Left lung (tissue), 10 donors: ENCODE measurements around the gene IL27RA. TPM values are rescaled to one million over a fixed set of nuclear protein-coding genes. Genes with fewer than 3 reads are reported as not detected.

Source experiments
- ATAC-seq: fragments of 200-7000 bp; cut with Tn5 transposase; one replicate; pipeline ENCODE4 v1.9.1; 2020; ENCODE audit warnings: moderate library complexity
- DNase-seq, 4 donors: peaks; one replicate each; pipeline ENCODE4 v3.0.0-alpha.2; 2013 to 2020
- H3K27ac ChIP-seq, 2 donors: fragments of 200-600 bp; sonication (generic) in 1 of 2; one replicate each; pipeline versions ENCODE4 v1.5.0 to v1.8.0; 2020 to 2021
- H3K27me3 ChIP-seq, 2 donors: fragments of 200-600 bp; sonication (generic) in 1 of 2; one replicate each; pipeline versions ENCODE4 v1.5.0 to v1.8.0; 2020 to 2021
- H3K36me3 ChIP-seq, 2 donors: fragments of 200-600 bp; sonication (generic) in 1 of 2; one replicate each; pipeline versions ENCODE4 v1.5.0 to v1.8.0; 2020 to 2021
- H3K4me1 ChIP-seq, 2 donors: fragments of 200-600 bp; one replicate each; pipeline ENCODE4 v1.8.0; 2021
- H3K4me3 ChIP-seq, 2 donors: fragments of 200-600 bp; sonication (generic) in 1 of 2; one replicate each; pipeline versions ENCODE4 v1.5.0 to v1.8.0; 2020 to 2021; ENCODE audit warnings: mild to moderate bottlenecking in 1 of 2
- H3K9me3 ChIP-seq, 2 donors: fragments of 200-600 bp; sonication (generic) in 1 of 2; one replicate each; pipeline versions ENCODE4 v1.5.0 to v1.8.0; 2020 to 2021
- intact Hi-C, 2 donors: fragments of 100-400 bp; cut with DNase I; formaldehyde crosslinking; loops; one replicate each; pipeline versions ENCODE4 v1.11.2 to v1.14.2; 2022
- polyA plus RNA-seq, 6 donors: library from polyadenylated mRNA; unstranded; fragments of 120-200 nt; gene quantifications; one replicate each; pipeline ENCODE4 v1.2.1, GENCODE V29; 2013; ENCODE audit not compliant: insufficient read length in 6 of 6
- total RNA-seq, 2 donors: library from RNA; stranded (reverse); fragmentation: NEBNext Ultra II Directional; extraction: Animal tissue kit (Norgen Biotek cat#: 25700); gene quantifications; one replicate each; pipeline ENCODE4 v1.2.1, GENCODE V29; 2021
- TF ChIP-seq, protein P1 (sequence below), 2 donors: fragments of 200-600 bp; sonication (generic) in 1 of 2; IDR thresholded peaks; one replicate each; pipeline versions ENCODE4 v1.5.0 to v1.8.0; 2021; ENCODE audit warnings: antibody characterized with exemption in 2 of 2
- donor health status: DM: no; HTN: yes; CAD: no.
- donor health status: DM: no; HTN: no; CAD: no.

Gene IL27RA
- total and polyA plus RNA-seq, 8 donors = 6.7 to 17.4 (median 8.3) TPM

- Histone ChIP-seq H3K27me3 (peaks cover 11 to 36% of the 10 kb centered on the region in 2 donors), H3K4me1 (peaks cover 0 to 23% of the 10 kb centered on the region in 2 donors), H3K9me3 (no peaks in the 10 kb centered on the region), H3K27ac (no peak overlapping the region), H3K36me3 (peaks cover 0 to 33% of the 10 kb centered on the region in 2 donors), H3K4me3 (no peak overlapping the region)
- DNase-seq (no peak), ATAC-seq (no peak)
- TF ChIP-seq, protein P1, sequence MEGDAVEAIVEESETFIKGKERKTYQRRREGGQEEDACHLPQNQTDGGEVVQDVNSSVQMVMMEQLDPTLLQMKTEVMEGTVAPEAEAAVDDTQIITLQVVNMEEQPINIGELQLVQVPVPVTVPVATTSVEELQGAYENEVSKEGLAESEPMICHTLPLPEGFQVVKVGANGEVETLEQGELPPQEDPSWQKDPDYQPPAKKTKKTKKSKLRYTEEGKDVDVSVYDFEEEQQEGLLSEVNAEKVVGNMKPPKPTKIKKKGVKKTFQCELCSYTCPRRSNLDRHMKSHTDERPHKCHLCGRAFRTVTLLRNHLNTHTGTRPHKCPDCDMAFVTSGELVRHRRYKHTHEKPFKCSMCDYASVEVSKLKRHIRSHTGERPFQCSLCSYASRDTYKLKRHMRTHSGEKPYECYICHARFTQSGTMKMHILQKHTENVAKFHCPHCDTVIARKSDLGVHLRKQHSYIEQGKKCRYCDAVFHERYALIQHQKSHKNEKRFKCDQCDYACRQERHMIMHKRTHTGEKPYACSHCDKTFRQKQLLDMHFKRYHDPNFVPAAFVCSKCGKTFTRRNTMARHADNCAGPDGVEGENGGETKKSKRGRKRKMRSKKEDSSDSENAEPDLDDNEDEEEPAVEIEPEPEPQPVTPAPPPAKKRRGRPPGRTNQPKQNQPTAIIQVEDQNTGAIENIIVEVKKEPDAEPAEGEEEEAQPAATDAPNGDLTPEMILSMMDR (IDR thresholded peaks at IDR 0.05) = no peak
- intact Hi-C loops = no loop called here
Measured at GRCh38 chr19:14054721-14055120, 23.2 kb downstream of the IL27RA start.

DNA sequence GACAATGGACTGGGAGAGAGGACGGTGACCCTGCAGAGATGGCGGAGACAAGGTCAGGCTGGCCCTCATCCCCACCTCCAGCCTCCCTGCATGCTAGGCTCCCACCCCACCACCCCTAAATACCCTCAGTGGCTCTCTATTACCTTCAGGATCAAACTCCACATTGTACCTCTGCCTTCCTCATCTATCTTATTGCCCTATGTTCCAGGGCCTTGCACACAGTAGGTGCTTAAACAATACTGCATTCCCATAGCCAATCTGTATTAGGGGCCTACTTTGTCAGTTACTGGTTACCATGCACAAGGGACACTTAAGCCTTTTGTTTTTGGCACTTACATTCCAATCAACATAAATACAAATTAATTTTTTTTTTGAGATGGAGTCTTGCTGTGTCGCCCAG, 23.8 kb downstream of the IL27RA start:
- TF ChIP-seq, protein P1 (IDR thresholded peaks at IDR 0.05) = no peak
- peaks cover 11 to 43% of the 10 kb centered on the region in 2 donors for H3K27me3 ChIP-seq
- intact Hi-C loops = no loop called here
- H3K36me3 ChIP-seq = peaks cover 0 to 29% of the 10 kb centered on the region in 2 donors
- no peak overlapping the region for H3K27ac ChIP-seq
- H3K4me1 ChIP-seq = peaks cover 0 to 23% of the 10 kb centered on the region in 2 donors
- no peak for DNase-seq
- no peaks in the 10 kb centered on the region for H3K9me3 ChIP-seq
- no peak overlapping the region for H3K4me3 ChIP-seq
- no peak for ATAC-seq

DNA sequence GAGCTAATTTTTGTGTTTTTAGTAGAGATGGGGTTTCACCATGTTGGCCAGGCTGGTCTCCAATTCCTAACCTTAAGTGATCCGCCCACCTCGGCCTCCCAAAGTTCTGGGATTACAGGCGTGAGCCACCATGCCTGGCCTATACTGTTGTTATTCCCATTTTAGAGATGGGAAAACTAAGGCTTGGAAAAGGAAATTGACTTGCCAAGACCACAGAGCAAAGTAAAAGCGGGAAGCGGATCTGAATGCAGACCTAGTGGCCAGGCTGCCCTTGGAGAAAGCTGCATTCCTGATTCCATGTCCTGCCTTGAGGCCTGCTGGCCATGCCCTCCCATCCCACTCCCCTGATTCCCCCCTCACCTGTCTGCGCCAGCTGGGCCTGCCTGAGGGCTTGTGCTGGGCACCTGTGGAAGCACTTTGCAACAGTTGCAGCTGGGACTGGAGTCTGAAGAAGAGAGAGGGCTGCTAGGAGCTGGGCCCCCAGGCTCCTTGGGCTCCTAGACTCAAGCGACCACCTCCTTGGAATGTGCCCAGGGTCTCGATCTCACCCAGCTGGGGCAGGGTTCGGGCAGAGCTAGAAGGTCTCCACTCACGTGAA, 24.6 kb downstream of the IL27RA start:
- Histone ChIP-seq H3K36me3 (peaks cover 0 to 22% of the 10 kb centered on the region in 2 donors), H3K27me3 (peaks cover 11 to 51% of the 10 kb centered on the region in 2 donors), H3K27ac (no peak overlapping the region), H3K9me3 (no peaks in the 10 kb centered on the region), H3K4me3 (no peak overlapping the region), H3K4me1 (peaks cover 0 to 23% of the 10 kb centered on the region in 2 donors)
- ATAC-seq (no peak), DNase-seq (no peak)
- TF ChIP-seq, protein P1 (IDR thresholded peaks at IDR 0.05) = no peak
- intact Hi-C loops = no loop called here

DNA sequence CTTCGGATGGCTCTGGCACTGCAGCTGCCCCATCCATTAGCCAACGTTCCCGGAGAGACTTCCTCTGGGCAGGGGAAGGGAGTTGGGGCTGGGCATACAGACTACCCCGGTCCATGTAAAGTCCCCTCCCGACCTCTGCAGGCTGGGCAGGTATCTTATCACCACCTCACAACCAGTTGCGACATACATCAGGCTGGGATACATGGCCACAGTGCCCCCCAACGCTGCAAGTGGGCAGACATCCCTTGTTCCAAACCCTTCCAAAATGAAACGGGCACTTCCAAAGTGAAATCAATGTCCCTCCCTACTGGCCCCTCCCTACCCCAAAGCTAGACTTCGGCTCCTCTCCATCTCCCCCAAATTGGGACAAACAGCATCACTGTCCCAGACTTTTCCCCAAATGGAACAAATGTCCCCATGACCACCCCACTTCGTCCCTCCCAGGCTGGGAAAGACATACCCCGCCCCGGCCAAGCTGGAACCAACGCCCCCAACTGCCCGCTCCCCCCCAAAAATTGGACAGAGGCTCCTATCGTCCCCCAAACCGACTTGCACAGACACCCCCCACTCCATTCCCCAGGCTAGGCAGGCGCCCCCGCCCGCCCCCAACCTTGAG, 25.3 kb downstream of the IL27RA start:
- DNase-seq = no peak
- no peak for ATAC-seq
- peaks cover 0 to 15% of the 10 kb centered on the region in 2 donors for H3K36me3 ChIP-seq
- H3K27me3 ChIP-seq = peaks cover 11 to 56% of the 10 kb centered on the region in 2 donors
- intact Hi-C loops = no loop called here
- H3K27ac ChIP-seq = no peak overlapping the region
- H3K4me1 ChIP-seq = peaks cover 0 to 23% of the 10 kb centered on the region in 2 donors
- H3K4me3 ChIP-seq = peak overlapping the region in 1 of 2 donors; percentile 13
- H3K9me3 ChIP-seq = no peaks in the 10 kb centered on the region
- TF ChIP-seq, protein P1 (IDR thresholded peaks at IDR 0.05) = no peak
